ENCODE data around the gene ELMO1. TPM values are rescaled to one million over a fixed set of nuclear protein-coding genes. Genes with fewer than 3 reads are reported as not detected.

The ELMO1 gene
- total and polyA plus RNA-seq, 4 donors: 6.7 to 51.5 (median 14.8) TPM

GRCh38 chr7:37445790-37446189 lies 2.9 kb downstream of the ELMO1 start:
- 96% methylated on average over 1 of the region's 1 CpG for WGBS
- no peak for TF ChIP-seq YY1 (IDR thresholded peaks at IDR 0.05)
- TF ChIP-seq REST (IDR thresholded peaks at IDR 0.05): no peak
- TF ChIP-seq FOXA1 (IDR thresholded peaks at IDR 0.05): no peak
- TF ChIP-seq CTCF (IDR thresholded peaks at IDR 0.05; ENCODE audit: low read depth, low read length, missing input control): no peak
- no peak for TF ChIP-seq MAX (IDR thresholded peaks at IDR 0.05)
- no peak for TF ChIP-seq RAD21 (IDR thresholded peaks at IDR 0.05)
- no peak for TF ChIP-seq NR2F2 (IDR thresholded peaks at IDR 0.05)
- no peak for TF ChIP-seq ZBTB33 (IDR thresholded peaks at IDR 0.05)
- no peak for TF ChIP-seq ATF3 (IDR thresholded peaks at IDR 0.05)
- no peak for TF ChIP-seq TAF1 (conservative IDR thresholded peaks at IDR 0.05)
- no peak for TF ChIP-seq EGR1 (IDR thresholded peaks at IDR 0.05; ENCODE audit: low read depth in 2 of 2)
- no peak for TF ChIP-seq RXRA (IDR thresholded peaks at IDR 0.05)
- TF ChIP-seq FOXA2 (IDR thresholded peaks at IDR 0.05): no peak
- TF ChIP-seq HNF4G (IDR thresholded peaks at IDR 0.05): no peak
- H3K27me3 ChIP-seq (ENCODE audit: control insufficient read depth in 4 of 4, insufficient read depth in 4 of 4, low read length in 3 of 4): no peaks in the 10 kb centered on the region
- H3K27ac ChIP-seq (ENCODE audit: low read depth in 1 of 2, low read length in 2 of 2): peak overlapping the region in 1 of 2 donors; percentile 96
- H3K4me1 ChIP-seq (ENCODE audit: control insufficient read depth in 4 of 4, insufficient read depth in 4 of 4, low read length in 3 of 4): peaks cover 2 to 41% (median 24%) of the 10 kb centered on the region in 4 donors
- H3K9ac ChIP-seq (ENCODE audit: low read depth in 1 of 2, low read length in 2 of 2): no peak overlapping the region
- no peak for DNase-seq (ENCODE audit: low spot score)
- no peaks in the 10 kb centered on the region for H3K9me3 ChIP-seq (ENCODE audit: control insufficient read depth in 4 of 4, low read length in 3 of 4)
- H3K4me3 ChIP-seq (ENCODE audit: low read depth in 1 of 3, low read length in 3 of 3): no peak overlapping the region
- H3K36me3 ChIP-seq (ENCODE audit: control insufficient read depth in 4 of 4, insufficient read depth in 3 of 4, low read depth in 1 of 4, low read length in 3 of 4): no peaks in the 10 kb centered on the region

- Histone ChIP-seq H3K9ac (ENCODE audit: low read depth in 1 of 2, low read length in 2 of 2) (no peak overlapping the region), H3K27ac (ENCODE audit: low read depth in 1 of 2, low read length in 2 of 2) (peak overlapping the region; percentile 31 to 96), H3K9me3 (ENCODE audit: control insufficient read depth in 4 of 4, low read length in 3 of 4) (no peaks in the 10 kb centered on the region), H3K27me3 (ENCODE audit: control insufficient read depth in 4 of 4, insufficient read depth in 4 of 4, low read length in 3 of 4) (no peaks in the 10 kb centered on the region), H3K36me3 (ENCODE audit: control insufficient read depth in 4 of 4, insufficient read depth in 3 of 4, low read depth in 1 of 4, low read length in 3 of 4) (no peaks in the 10 kb centered on the region), H3K4me3 (ENCODE audit: low read depth in 1 of 3, low read length in 3 of 3) (no peak overlapping the region), H3K4me1 (ENCODE audit: control insufficient read depth in 4 of 4, insufficient read depth in 4 of 4, low read length in 3 of 4) (peaks cover 2 to 43% (median 25%) of the 10 kb centered on the region in 4 donors)
- no peak for DNase-seq (ENCODE audit: low spot score)
- 65% methylated on average over 4 of the region's 4 CpGs for WGBS
- TF ChIP-seq SP1 (IDR thresholded peaks at IDR 0.05) (no peak), FOXA2 (IDR thresholded peaks at IDR 0.05) (no peak), HNF4A (conservative IDR thresholded peaks at IDR 0.05) (peak in 1 of 2 donors; percentile 28), YY1 (IDR thresholded peaks at IDR 0.05) (peak; percentile 26), RXRA (IDR thresholded peaks at IDR 0.05) (peak in 1 of 2 donors; percentile 22), EGR1 (IDR thresholded peaks at IDR 0.05; ENCODE audit: low read depth in 2 of 2) (no peak)
Observed at GRCh38 chr7:37445064-37445723, 3.5 kb downstream of the ELMO1 start.

Data from liver (tissue), 9 donors.